NCI-H226 (cell line): ENCODE measurements around the gene KLHL29.

ENCODE experiments used
- DNase-seq: peaks from one replicate; pipeline ENCODE4 v3.0.0-alpha.2; 2015

Gene KLHL29

DNA sequence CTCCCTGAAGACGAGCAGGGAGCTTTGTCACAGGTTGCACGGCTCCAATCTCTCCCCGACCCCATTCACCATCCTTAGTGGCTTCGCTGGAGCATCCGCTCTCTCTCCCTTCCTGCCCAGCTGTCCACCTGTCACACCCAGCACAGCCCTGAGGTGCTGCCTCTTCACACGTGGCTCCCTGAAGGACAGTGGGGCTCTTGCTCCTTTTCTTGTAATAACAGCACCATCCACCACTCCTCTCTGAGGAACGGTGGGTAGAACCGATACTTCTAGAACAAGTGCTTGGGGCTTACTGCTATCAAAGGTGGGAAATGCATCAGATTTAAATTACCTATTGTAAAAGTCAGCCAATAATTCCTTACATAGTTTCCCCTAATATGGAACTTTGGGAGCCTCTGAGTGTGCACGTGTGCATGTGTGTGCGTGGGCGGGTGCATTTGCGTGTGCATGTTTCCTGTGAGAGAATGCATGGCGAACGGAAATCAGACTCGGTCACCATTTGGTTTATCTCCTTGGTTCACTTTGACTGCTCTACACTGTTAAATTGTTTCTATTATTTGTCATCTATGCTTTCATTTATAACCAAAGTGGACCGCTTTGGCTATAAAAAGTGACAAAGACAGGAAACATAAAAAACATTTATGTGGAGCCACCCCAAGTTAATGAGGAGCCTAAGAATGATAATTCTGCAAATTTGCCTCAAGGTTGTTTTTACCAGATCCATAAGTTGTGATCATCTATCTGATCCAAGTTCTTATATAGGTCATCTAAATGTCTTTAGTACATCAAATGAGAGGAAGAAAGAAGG, 39.1 kb downstream of the KLHL29 start:
- DNase-seq = no peak

DNA sequence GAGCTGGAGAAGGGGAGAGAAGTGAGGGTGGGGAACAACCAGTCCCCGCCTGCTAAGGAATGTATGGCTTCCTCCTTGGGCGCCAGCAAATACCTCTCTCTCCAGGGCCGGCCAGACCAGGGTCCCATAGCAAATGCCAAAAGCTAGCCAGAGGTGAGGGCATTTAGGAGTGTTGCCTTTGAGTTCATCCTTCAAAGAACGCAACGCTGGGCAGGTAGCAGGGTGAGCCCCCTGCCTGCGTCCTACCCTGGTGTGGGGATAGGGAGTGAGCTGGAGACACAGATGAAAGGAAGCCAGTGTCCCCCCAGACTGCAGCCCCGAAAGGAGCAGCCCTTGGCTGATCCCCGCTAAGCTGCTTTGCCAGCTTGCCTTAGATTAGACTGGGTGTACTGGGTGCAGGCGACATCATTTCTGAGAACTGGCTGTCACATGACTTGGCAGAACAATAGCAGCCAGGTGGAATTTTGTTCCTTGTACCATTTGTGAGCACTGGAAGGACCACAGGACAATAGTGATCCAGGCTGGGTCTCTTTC, 40.4 kb downstream of the KLHL29 start:
- no peak for DNase-seq

DNA sequence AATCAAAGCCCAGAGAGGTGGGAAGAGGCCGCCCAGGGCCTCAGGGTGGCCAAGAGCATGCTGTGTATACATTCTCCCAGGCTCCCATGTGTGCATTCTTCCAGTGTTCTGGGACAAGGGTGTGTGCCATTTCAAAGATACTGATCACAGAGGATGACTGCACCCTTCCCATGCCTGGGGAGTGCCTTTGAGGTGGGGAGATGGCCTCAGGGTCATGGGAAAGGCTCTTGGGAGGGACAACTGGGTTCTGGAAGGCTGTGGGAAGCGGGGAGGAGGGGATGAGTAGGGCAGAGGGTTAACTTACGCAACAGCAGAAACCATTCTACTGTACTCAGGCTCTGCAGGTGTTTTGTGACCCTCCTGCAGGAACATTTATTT, 40.9 kb downstream of the KLHL29 start:
- DNase-seq = no peak

DNA sequence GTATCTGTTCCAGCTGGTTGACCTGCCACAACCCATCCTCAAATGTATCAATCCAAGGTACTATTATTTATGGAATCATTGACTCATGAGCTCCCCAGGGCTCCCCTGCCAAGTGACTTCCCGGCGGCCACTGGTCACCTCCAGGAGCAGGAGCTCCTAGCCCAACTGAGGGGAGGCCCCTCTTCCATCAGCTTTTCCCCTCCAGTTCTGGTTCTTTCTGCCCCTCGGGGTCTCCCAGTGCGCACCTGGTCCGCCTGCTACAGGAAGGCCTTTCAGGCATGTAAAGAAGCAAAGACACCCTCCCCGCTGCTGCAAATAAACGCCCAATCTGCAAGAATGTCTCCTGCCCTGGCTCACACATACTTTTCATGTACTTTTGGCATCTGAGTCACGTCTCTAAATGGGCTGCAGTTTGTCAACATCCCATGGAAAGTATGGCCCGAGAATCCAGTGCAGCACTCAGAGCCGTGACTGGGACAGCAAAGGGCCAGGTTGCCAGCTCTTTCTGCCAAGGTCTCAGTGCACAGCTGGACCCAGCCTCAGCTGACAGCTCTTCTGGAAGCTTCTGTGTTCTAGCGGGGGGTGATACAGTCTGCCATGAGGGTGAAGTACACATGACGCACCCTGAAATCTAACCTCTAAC, 41.4 kb downstream of the KLHL29 start:
- no peak for DNase-seq

DNA sequence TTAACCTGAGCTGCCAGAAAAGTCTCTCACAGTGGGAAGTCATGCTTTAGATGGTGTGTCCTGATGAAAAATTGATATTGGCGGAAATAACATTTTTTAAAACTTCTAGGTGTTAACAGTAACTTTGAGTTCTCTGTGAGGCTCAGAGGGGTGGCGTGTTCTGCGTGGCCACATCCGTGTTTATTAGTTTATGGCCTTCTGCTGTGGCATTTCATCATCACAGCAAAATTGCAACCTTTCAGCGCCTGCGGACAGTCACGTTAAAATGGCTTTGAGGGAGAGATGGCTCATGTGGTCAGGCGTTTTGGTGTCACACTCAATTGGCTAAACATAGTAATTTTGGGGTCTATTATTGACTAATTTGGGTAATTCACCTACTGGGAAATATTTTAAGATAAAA, 42.4 kb downstream of the KLHL29 start:
- DNase-seq = no peak

GRCh38 chr2:23427976-23428375, 43.0 kb downstream of the KLHL29 start:
- DNase-seq = no peak

DNA sequence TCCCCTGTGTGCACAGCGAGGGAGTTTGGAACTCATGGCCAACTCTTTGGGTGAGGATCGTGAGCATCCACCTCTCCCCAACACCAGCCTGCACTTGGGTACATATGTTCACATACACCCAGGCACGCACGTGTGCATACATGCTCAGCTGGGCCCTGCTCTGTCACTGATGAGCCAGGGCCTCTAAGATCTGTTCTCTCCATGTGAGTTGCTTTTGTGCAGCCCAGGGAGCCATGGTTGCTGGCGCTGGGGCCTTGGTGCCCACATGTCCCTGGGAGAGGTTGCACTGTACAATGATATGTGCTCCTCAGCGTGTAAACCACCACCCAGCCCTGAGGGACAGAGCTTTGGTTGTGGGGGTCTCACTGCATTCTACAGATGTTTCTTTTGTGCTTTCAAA, 44.1 kb downstream of the KLHL29 start:
- no peak for DNase-seq

DNA sequence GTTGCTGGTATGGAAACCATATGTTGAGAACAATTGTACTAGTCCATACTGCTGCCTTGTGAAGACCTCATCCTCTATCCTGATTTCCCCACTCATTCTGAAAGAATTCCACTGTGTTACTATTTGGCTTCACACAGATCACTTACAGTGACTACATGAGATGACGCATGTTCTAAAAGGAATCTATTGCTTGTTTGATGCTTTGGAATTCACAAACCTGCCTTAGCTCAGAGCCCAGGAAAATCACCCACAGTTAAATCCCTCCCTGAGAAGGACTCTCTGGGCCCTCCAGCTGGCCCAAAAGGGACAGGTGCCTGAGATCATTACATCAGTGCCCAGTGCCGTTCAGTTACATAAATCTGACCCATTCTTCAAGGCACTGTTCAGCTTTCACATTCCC, 45.3 kb downstream of the KLHL29 start:
- DNase-seq = peak; percentile 49

DNA sequence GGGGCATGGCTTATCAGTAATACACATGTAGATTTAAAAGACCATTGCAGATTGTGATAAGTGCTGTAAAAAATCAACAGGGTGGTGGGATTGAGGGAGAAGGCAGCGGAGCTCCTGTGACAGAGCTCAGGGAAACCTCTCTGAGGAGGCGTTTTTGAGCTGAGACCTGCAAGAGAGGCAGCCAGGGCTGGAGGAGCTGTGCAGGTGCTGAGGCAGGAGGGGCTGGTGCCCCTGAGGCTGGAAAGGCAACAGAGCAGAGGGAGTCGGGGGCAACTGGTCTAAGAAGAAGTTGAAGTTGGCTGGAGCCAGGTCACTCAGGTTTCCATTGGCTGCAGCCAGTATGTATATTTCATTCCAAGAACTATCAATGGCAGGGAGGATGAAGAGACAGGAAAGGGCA, 47.6 kb downstream of the KLHL29 start:
- DNase-seq = no peak

GRCh38 chr2:23433282-23433681, 48.3 kb downstream of the KLHL29 start:
- no peak for DNase-seq

- DNase-seq = peak; percentile 65
Measured at GRCh38 chr2:23434721-23435121, 49.7 kb downstream of the KLHL29 start.

DNA sequence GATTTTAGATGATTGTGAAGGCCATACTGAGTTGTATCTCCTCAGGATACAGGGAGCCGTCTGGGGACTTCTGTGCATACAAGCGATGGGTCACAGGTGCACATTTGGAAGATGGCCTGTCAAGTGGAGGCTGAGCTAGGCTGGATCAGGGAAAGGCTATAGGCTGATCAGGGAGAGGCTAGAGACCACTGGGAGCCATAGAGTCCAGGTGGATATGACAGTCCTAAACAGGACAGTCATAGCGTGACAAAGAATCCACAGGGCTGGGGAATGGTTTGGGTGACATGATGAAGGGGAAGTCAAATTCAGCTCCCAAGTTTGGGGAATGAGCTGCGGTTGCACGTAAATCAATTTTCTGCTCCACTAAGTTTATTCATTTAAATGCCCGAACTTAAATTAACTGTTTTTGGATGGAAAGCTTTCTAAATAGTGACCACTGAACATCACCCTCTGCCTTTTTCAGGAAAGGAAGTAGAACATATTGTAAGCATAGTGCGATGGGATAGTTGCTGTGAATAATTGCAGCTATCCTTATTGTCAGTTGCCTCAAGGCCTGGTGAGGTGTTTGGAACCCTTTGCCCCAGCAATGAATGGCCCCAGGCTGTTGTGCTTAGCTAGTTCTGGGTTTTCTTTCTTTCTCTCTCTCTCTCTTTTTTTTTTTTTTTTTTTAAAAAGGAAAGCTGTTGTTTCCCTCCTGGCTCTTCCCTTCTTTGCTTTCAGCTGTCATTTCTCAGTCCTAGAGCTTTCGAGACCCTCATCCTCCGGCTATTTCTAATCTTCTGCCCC, 50.5 kb downstream of the KLHL29 start:
- no peak for DNase-seq

GRCh38 chr2:23436346-23437098, 51.5 kb downstream of the KLHL29 start:
- DNase-seq = peak; percentile 33

- DNase-seq = no peak
Measured at GRCh38 chr2:23441414-23441813, 56.4 kb downstream of the KLHL29 start.

DNA sequence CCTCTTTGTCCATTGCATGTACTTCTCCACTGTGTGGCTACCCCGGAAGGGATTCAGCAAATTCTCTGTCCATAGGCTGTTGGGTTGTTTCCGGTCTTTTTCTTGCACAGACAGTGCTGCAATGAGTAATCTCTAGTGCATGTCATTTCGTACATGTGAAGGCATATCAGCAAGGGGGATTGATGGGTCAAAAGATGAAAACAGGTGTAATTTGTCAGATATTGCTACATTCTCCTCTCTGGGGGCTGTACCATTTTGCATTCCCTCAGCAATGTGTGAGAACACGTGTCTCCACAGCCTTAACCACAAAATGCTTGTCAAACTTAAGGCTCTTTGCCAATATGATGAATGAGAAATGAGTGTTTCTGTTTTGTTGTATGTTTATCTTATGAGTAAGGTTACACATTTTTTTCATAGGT, 60.5 kb downstream of the KLHL29 start:
- DNase-seq = peak; percentile 87

DNA sequence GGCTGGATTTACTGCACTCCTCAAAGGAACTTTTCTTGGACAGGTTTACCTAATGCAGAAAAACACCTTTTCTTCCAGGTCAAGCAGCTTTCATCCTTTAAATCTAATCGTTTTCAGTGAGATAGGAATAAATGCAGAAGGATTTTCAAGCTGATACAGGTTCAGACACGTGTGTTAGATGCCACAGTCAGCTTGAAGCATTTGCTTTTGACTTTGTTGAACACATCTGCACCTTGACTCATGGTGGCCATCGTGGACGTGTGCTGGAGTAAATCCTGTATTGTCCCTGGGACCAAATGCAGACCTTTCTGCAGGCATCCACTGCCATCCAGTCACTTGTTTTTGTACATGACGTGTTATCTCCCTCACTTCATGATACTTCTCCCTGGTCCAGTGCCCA, 61.9 kb downstream of the KLHL29 start:
- DNase-seq = no peak

DNA sequence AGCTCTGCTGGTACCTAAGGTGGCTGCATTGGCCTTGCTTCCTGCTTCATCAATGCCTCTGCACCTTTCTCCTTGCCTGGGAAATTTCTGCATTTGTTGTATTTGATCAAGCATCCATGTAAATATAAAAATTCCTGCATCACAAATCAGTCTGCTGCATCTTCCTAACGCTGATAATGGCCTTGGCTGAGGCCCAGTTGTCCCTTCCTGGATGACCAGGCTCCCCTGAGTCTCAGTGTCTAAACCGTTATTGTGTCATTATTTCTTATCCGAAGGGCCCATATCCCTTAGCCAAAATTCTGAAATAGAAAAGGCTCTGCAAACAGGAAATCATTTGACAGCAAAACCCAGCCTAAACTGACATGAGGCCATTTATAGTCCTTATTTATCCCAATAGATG, 62.4 kb downstream of the KLHL29 start:
- no peak for DNase-seq

GRCh38 chr2:23448906-23449305, 63.9 kb downstream of the KLHL29 start:
- DNase-seq = no peak

GRCh38 chr2:23449413-23449812, 64.4 kb downstream of the KLHL29 start:
- DNase-seq = no peak

DNA sequence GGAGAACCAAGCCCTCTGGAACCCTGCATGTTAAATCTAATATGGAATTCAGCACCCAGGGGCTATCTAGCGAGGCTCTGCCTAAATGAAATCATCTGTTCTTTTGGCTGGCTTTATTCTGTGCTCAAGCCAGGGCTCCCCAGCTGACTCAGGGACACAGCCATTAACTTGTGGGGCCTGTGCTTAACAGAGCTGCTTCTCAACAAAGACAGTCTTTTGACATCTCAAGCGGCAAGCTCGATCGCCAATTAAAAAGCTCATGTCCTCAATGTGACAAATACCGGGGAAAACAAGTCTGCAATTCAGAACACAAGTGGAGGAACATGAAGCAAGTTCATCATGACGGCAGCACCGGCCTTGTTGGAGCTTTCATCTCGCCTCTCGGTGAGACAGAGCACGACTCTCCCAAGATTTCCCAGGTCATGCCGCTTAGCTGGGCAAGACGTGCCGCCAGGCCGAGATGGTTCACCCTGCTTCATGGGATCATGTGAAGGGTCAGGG, 64.9 kb downstream of the KLHL29 start:
- no peak for DNase-seq

DNA sequence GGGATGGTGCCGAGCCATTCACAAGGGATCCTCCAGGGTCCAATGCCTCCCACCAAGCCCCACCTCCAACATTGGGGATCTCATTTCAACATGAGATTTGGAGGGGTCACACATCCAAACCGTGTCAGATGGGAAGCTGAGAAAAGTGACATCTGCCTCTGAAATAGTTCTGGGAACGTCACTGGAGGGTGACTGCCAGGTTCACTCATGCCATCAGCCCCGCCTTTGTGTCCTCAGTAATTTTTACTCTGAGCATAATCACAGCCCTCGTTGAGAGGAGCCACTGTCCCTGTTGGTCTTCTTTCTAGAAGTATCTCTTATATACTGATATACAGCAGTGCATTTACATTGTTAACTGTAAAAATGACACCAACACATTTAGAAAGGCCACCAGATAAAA, 67.4 kb downstream of the KLHL29 start:
- DNase-seq = no peak

- DNase-seq = no peak
Measured at GRCh38 chr2:23452853-23453420, 68.0 kb downstream of the KLHL29 start.
